ENCODE measurements around the gene TRIM46. TPM values are rescaled to one million over a fixed set of nuclear protein-coding genes. Genes with fewer than 3 reads are reported as not detected.

TRIM46 gene
- total RNA-seq, 5 donors from 2014 or later (not counting 1 experiment from before 2014, with no cell fraction given), result 5.1 to 12.2 (median 9.8) TPM

GRCh38 chr1:155195201-155196102 lies 21.8 kb downstream of the TRIM46 start:
- ChIA-PET CTCF (interaction anchor here (0.6 to 2.2 kb wide), 11 partner anchors 9 to 1306 kb away, joined by 3 to 33 read pairs (median 4); partner anchors contain the start of genes FDPS (in 1 of the 2), KRTCAP2 (in 1 of the 2), MTX1 (in 1 of the 2) and THBS3 (in 1 of the 2)), POLR2A (interaction anchor here (0.5 to 1.6 kb wide), 7 partner anchors 13 to 859 kb away, joined by 3 to 9 read pairs (median 3); partner anchors contain the start of genes KRTCAP2 (in 1 of the 2), LAMTOR2 (in 1 of the 2), MTX1 (in 1 of the 2) and THBS3 (in 1 of the 2))
- no peaks in the 10 kb centered on the region for H3K36me3 Mint-ChIP-seq
- H3K4me1 Mint-ChIP-seq, result peaks cover 21 to 37% (median 29%) of the 10 kb centered on the region in 3 donors
- H3K27ac ChIP-seq (ENCODE audit: low read length), result no peak overlapping the region
- no peaks in the 10 kb centered on the region for H3K27me3 ChIP-seq (replicated peaks in 1 of 2; ENCODE audit: control insufficient read depth in 2 of 2, extremely low read depth in 1 of 2, insufficient read depth in 2 of 2, low read length in 1 of 2)
- WGBS (ENCODE audit: insufficient coverage), result 50% methylated on average over 14 of the region's 27 CpGs
- peak overlapping the region; percentile 49 to 91 (median 69) for H3K4me3 Mint-ChIP-seq
- H3K36me3 ChIP-seq (ENCODE audit: control insufficient read depth in 2 of 2, extremely low read depth in 1 of 2, insufficient read depth in 1 of 2, low read length in 1 of 2), result peaks cover 0 to 2% of the 10 kb centered on the region in 2 donors
- H3K27ac Mint-ChIP-seq, result peak overlapping the region; percentile 59 to 66
- no peaks in the 10 kb centered on the region for H3K9me3 ChIP-seq
- no peaks in the 10 kb centered on the region for H3K9me3 Mint-ChIP-seq
- ATAC-seq (replicated peaks in 1 of 4), result no peak
- no peaks in the 10 kb centered on the region for H3K27me3 Mint-ChIP-seq
- peaks cover 8 to 38% of the 10 kb centered on the region in 2 experiments for H3K4me1 ChIP-seq (ENCODE audit: control insufficient read depth in 1 of 2, extremely low read depth in 1 of 2, insufficient read depth in 2 of 2, low read length in 2 of 2)
- DNase-seq, result peak in 1 of 35 experiments; percentile 26
- no peak overlapping the region for H3K4me3 ChIP-seq (ENCODE audit: control insufficient read depth in 1 of 2, extremely low read depth in 1 of 2, low read length in 1 of 2)

DNA sequence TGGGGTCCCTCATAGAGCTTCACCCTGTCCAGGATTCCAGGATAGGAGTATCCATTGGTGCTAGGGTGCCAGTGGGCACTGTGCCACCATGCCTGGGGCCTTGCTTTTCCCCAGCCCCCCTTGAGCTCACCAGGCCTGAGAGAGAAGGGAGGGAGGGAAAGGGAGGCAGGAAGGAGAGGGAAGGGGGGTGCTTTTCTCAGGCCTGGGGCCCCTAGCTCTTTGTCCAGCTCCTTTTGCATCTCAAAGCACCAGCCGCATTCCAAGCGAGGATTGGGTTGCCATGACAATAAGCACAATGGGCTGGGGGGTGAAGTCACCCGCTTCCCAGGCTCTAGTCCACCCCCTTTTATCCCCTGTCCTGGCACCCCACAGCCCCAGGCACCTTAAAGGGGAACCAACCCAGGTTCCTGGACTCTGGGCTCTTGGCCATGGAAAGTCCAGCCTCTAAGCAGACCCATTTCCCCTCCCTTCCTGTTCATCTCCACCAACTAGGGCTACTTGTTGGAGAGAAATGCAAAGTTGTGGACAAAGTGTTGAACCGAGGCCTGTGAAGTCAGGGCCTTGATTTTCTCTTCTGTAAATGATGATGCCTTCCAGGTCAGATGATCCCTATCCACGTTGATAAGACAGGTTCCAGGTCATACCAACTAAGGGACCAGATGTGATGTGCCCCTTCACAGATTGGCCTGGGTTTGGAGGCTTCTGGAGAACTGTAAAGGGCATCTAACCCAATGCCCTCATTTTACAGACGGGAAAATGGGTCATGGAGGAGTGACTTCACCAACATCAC lies 22.6 kb downstream of the TRIM46 start:
- Histone ChIP-seq H3K4me3 (ENCODE audit: control insufficient read depth in 1 of 2, extremely low read depth in 1 of 2, low read length in 1 of 2) (no peak overlapping the region), H3K36me3 (ENCODE audit: control insufficient read depth in 2 of 2, extremely low read depth in 1 of 2, insufficient read depth in 1 of 2, low read length in 1 of 2) (peaks cover 0 to 2% of the 10 kb centered on the region in 2 donors), H3K9me3 (no peaks in the 10 kb centered on the region), H3K27me3 (replicated peaks in 1 of 2; ENCODE audit: control insufficient read depth in 2 of 2, extremely low read depth in 1 of 2, insufficient read depth in 2 of 2, low read length in 1 of 2) (no peaks in the 10 kb centered on the region), H3K4me1 (ENCODE audit: control insufficient read depth in 1 of 2, extremely low read depth in 1 of 2, insufficient read depth in 2 of 2, low read length in 2 of 2) (peaks cover 8 to 38% of the 10 kb centered on the region in 2 experiments), H3K27ac (ENCODE audit: low read length) (no peak overlapping the region)
- POLR2A ChIA-PET, result interaction anchor here in 1 of 2 donors (0.7 kb wide), 1 partner anchor 54 kb away, joined by 3 read pairs; no protein-coding TSS in a partner anchor
- no peak for DNase-seq
- no peak for ATAC-seq (replicated peaks in 1 of 4)
- Mint-ChIP-seq H3K9me3 (no peaks in the 10 kb centered on the region), H3K4me1 (peaks cover 21 to 37% (median 29%) of the 10 kb centered on the region in 3 donors), H3K36me3 (no peaks in the 10 kb centered on the region), H3K27me3 (no peaks in the 10 kb centered on the region), H3K27ac (peak overlapping the region in 1 of 2 donors; percentile 16), H3K4me3 (peak overlapping the region; percentile 49 to 91 (median 69))
- CTCF ChIA-PET, result interaction anchor here (0.6 to 1.2 kb wide), 2 partner anchors 10 to 12 kb away, joined by 3 to 4 read pairs; no protein-coding TSS in a partner anchor
- 90% methylated on average over 3 of the region's 6 CpGs for WGBS (ENCODE audit: insufficient coverage)

DNA sequence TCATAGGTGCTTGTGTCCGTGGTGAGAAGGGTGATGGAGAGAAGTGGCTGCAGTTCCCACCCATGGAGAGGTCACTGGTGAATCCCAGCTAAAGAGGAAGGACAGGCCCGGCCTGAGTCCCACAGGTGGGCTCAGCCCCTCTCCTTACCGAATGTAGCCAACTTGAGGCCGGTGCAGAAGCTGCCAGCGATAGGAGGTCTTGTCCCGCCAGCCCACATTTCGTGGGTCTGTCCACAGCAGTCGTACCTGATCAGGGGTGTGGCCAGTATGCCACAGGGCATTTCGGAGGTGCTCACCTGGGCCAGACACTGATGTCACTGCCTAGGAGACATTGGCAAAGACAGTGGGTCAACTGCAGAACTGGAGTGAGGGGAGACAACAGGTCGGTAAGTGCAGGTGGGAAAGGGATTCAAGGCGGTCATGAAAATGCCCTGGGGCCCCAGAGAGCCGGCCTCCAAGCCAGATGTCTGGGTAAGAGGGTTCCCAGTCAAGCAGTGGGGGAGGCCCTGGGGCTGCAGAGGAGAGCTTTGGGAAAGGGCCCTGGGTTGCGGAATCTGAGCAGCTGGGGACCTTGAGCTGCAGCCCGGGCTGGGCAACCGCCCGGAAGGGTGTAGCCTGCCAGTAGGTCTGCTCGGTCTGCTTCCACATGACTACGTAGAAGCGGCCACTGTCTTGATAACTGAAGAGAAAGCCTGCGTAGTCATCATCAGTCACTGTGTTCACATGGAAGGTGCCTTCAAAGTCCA lies 23.4 kb downstream of the TRIM46 start:
- DNase-seq, result no peak
- ChIA-PET POLR2A (no interaction called here), CTCF (interaction anchor here (1.2 kb wide), 2 partner anchors 9 to 10 kb away, joined by 3 to 4 read pairs; no protein-coding TSS in a partner anchor)
- no peaks in the 10 kb centered on the region for H3K27me3 ChIP-seq (replicated peaks in 1 of 2; ENCODE audit: control insufficient read depth in 2 of 2, extremely low read depth in 1 of 2, insufficient read depth in 2 of 2, low read length in 1 of 2)
- H3K36me3 ChIP-seq (ENCODE audit: control insufficient read depth in 2 of 2, extremely low read depth in 1 of 2, insufficient read depth in 1 of 2, low read length in 1 of 2), result peaks cover 0 to 2% of the 10 kb centered on the region in 2 donors
- H3K4me1 Mint-ChIP-seq, result peaks cover 20 to 34% (median 26%) of the 10 kb centered on the region in 3 donors
- H3K27me3 Mint-ChIP-seq, result no peaks in the 10 kb centered on the region
- H3K27ac ChIP-seq (ENCODE audit: low read length), result no peak overlapping the region
- no peak overlapping the region for H3K4me3 ChIP-seq (ENCODE audit: control insufficient read depth in 1 of 2, extremely low read depth in 1 of 2, low read length in 1 of 2)
- H3K4me3 Mint-ChIP-seq, result no peak overlapping the region
- H3K36me3 Mint-ChIP-seq, result no peaks in the 10 kb centered on the region
- no peak overlapping the region for H3K27ac Mint-ChIP-seq
- H3K4me1 ChIP-seq (ENCODE audit: control insufficient read depth in 1 of 2, extremely low read depth in 1 of 2, insufficient read depth in 2 of 2, low read length in 2 of 2), result peaks cover 8 to 35% of the 10 kb centered on the region in 2 experiments
- no peaks in the 10 kb centered on the region for H3K9me3 ChIP-seq
- WGBS (ENCODE audit: insufficient coverage), result 98% methylated on average over 17 of the region's 20 CpGs
- no peaks in the 10 kb centered on the region for H3K9me3 Mint-ChIP-seq
- no peak for ATAC-seq (replicated peaks in 1 of 4)

DNA sequence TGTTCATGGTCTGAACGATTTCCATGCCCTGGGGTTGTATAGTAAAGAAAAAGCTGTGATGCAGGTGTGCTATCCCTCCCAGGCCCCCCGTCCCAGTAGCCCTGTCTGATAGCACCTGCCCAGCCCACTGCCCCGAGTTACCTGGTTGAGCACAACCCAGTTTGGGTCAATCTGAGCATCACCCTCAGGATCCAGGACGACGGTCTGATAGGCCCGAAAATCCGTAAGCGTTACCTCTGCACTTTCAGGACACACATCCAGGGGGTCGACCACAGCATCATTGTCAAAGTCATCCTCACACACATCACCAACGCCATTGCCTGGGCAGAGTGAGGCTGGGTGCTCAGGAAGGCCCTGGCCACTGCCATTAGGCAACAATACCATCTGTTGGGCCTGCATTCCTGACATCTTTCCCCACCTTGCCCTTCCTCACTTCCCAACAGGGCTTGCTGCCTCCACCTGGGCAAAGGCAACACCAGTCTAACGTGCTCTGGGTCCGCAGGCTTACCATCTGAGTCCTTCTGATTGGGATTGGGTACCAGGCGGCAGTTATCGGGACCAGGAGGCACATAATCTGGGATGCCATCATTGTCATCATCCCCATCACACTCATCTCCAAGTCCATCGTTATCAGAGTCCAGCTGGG lies 24.4 kb downstream of the TRIM46 start:
- peaks cover 0 to 2% of the 10 kb centered on the region in 2 donors for H3K36me3 ChIP-seq (ENCODE audit: control insufficient read depth in 2 of 2, extremely low read depth in 1 of 2, insufficient read depth in 1 of 2, low read length in 1 of 2)
- H3K36me3 Mint-ChIP-seq, result no peaks in the 10 kb centered on the region
- ChIA-PET CTCF (interaction anchor here in 1 of 2 donors (1.2 kb wide), 1 partner anchor 9 kb away, joined by 3 read pairs; no protein-coding TSS in a partner anchor), POLR2A (no interaction called here)
- H3K4me3 ChIP-seq (ENCODE audit: control insufficient read depth in 1 of 2, extremely low read depth in 1 of 2, low read length in 1 of 2), result no peak overlapping the region
- H3K27me3 Mint-ChIP-seq, result no peaks in the 10 kb centered on the region
- no peak overlapping the region for H3K27ac ChIP-seq (ENCODE audit: low read length)
- H3K27me3 ChIP-seq (replicated peaks in 1 of 2; ENCODE audit: control insufficient read depth in 2 of 2, extremely low read depth in 1 of 2, insufficient read depth in 2 of 2, low read length in 1 of 2), result no peaks in the 10 kb centered on the region
- H3K4me3 Mint-ChIP-seq, result no peak overlapping the region
- H3K4me1 Mint-ChIP-seq, result peaks cover 14 to 26% (median 19%) of the 10 kb centered on the region in 3 donors
- H3K4me1 ChIP-seq (ENCODE audit: control insufficient read depth in 1 of 2, extremely low read depth in 1 of 2, insufficient read depth in 2 of 2, low read length in 2 of 2), result peaks cover 6 to 26% of the 10 kb centered on the region in 2 experiments
- DNase-seq (no peak), ATAC-seq (replicated peaks in 1 of 4) (no peak)
- H3K9me3 Mint-ChIP-seq, result no peaks in the 10 kb centered on the region
- no peak overlapping the region for H3K27ac Mint-ChIP-seq
- WGBS (ENCODE audit: insufficient coverage), result 93% methylated on average over 12 of the region's 15 CpGs
- no peaks in the 10 kb centered on the region for H3K9me3 ChIP-seq

DNA sequence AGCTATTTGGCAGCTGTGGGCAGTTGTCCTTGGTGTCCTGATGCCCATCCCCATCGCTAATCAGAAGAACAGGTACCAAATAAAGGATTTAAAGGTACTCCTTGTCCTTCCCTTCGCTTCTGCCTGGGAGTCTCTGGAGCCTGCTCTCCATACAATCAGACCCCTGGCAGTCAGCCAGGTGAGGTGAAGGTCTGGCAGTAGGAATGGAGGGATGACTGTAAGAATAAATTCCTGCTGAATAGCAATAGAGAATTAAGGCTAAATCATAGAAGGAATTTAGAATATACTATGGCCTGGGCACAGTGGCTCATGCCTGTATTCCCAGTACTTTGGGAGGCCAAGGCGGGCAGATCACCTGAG lies 24.9 kb downstream of the TRIM46 start:
- Histone ChIP-seq H3K27me3 (replicated peaks in 1 of 2; ENCODE audit: control insufficient read depth in 2 of 2, extremely low read depth in 1 of 2, insufficient read depth in 2 of 2, low read length in 1 of 2) (no peaks in the 10 kb centered on the region), H3K4me1 (ENCODE audit: control insufficient read depth in 1 of 2, extremely low read depth in 1 of 2, insufficient read depth in 2 of 2, low read length in 2 of 2) (peaks cover 2 to 21% of the 10 kb centered on the region in 2 experiments), H3K36me3 (ENCODE audit: control insufficient read depth in 2 of 2, extremely low read depth in 1 of 2, insufficient read depth in 1 of 2, low read length in 1 of 2) (peaks cover 0 to 2% of the 10 kb centered on the region in 2 donors), H3K27ac (ENCODE audit: low read length) (no peak overlapping the region), H3K9me3 (no peaks in the 10 kb centered on the region), H3K4me3 (ENCODE audit: control insufficient read depth in 1 of 2, extremely low read depth in 1 of 2, low read length in 1 of 2) (no peak overlapping the region)
- CTCF ChIA-PET, result no interaction called here
- Mint-ChIP-seq H3K4me1 (peaks cover 10 to 21% (median 14%) of the 10 kb centered on the region in 3 donors), H3K9me3 (no peaks in the 10 kb centered on the region), H3K4me3 (no peak overlapping the region), H3K36me3 (no peaks in the 10 kb centered on the region), H3K27me3 (no peaks in the 10 kb centered on the region), H3K27ac (no peak overlapping the region)
- ATAC-seq (replicated peaks in 1 of 4) (no peak), DNase-seq (no peak)
- 90% methylated on average over 1 of the region's 3 CpGs for WGBS (ENCODE audit: insufficient coverage)
- POLR2A ChIA-PET, result no interaction called here

Measured in T-cell (primary cell).